ENCODE data around the gene USP49.

The USP49 gene

GRCh38 chr6:41939848-41940758 is 44.9 kb upstream of the USP49 start:
- no peak for DNase-seq (ENCODE audit: low read depth)
- TF ChIP-seq, protein P1, sequence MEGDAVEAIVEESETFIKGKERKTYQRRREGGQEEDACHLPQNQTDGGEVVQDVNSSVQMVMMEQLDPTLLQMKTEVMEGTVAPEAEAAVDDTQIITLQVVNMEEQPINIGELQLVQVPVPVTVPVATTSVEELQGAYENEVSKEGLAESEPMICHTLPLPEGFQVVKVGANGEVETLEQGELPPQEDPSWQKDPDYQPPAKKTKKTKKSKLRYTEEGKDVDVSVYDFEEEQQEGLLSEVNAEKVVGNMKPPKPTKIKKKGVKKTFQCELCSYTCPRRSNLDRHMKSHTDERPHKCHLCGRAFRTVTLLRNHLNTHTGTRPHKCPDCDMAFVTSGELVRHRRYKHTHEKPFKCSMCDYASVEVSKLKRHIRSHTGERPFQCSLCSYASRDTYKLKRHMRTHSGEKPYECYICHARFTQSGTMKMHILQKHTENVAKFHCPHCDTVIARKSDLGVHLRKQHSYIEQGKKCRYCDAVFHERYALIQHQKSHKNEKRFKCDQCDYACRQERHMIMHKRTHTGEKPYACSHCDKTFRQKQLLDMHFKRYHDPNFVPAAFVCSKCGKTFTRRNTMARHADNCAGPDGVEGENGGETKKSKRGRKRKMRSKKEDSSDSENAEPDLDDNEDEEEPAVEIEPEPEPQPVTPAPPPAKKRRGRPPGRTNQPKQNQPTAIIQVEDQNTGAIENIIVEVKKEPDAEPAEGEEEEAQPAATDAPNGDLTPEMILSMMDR (IDR thresholded peaks at IDR 0.05; ENCODE audit: low read depth, low read length, missing control alignments): no peak
- peak overlapping the region; percentile 92 for H3K4me3 ChIP-seq (ENCODE audit: low read depth, low read length)

DNA sequence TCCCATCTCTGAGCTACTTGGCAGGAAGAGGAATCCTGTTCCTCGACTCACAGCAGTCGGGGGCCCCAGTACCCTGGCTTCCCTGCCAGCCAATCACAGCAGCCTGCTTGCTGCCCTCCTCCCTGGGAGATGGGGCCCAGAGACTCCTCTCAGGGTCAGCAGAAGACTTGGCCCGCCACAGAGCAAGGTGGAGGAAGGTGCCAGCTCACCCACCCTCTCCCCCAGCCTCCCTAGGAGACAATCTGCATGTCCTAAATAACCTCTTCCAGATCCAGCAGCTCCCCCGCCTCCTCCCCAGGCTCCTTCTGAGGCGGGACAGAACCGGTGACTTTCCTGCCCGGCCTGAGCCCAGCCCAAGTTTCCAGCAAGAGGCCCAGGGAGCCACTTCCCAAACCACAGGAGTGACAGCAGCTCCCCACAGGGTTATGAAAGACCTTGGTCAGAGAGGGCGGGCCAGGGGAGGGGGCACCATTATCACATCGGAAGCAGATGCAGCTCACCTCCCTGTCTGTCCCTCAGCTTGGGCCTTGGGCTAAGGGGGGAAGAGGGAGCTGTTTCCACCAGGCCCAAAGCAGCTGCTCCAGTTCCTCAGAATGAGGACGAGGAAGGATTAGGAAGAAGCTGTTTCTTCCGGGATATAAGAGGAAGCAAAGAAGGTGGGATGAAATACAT is 44.1 kb upstream of the USP49 start:
- peak overlapping the region; percentile 92 for H3K4me3 ChIP-seq (ENCODE audit: low read depth, low read length)
- no peak for DNase-seq (ENCODE audit: low read depth)
- TF ChIP-seq, protein P1 (IDR thresholded peaks at IDR 0.05; ENCODE audit: low read depth, low read length, missing control alignments): no peak

DNA sequence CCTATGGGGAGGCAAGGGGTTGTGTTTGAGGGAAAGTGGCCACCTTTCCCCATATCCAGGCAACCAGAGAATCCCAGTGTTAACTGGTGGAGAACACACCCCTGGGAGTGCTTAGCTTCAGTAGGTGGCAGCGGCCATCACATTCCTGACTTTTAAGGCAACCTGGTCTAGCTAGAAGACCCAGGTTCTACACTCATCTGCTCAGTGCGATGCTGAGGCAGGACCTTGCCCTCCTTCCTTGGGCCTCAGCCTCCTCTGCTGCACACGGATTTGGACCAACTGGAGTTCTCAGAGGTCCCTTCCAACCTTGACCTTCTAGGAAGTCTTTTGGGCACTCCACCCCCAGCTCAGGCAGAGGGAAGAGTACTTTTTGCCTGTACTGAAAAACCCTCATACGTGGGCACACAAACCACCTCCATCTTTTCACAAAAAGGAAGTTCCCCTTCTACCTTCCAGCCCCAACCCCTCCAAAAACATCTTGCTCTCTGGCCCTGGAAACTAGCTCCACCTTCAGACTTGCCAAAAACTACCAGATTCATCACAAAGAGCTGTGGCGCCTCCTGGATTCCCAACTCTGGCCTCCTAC is 43.5 kb upstream of the USP49 start:
- TF ChIP-seq, protein P1 (IDR thresholded peaks at IDR 0.05; ENCODE audit: low read depth, low read length, missing control alignments): no peak
- no peak for DNase-seq (ENCODE audit: low read depth)
- H3K4me3 ChIP-seq (ENCODE audit: low read depth, low read length): no peak overlapping the region

- DNase-seq (ENCODE audit: low read depth): no peak
- TF ChIP-seq, protein P1 (IDR thresholded peaks at IDR 0.05; ENCODE audit: low read depth, low read length, missing control alignments): no peak
- H3K4me3 ChIP-seq (ENCODE audit: low read depth, low read length): no peak overlapping the region
These were observed 42.8 kb upstream of the USP49 start for GRCh38 chr6:41937861-41938574.

- H3K4me3 ChIP-seq (ENCODE audit: low read depth, low read length): no peak overlapping the region
These were observed 42.3 kb upstream of the USP49 start for GRCh38 chr6:41937472-41937860.

More at GRCh38 chr6:41937472-41937860, 42.3 kb upstream of the USP49 start:
- DNase-seq (ENCODE audit: low read depth): no peak
- TF ChIP-seq, protein P1 (IDR thresholded peaks at IDR 0.05; ENCODE audit: low read depth, low read length, missing control alignments): no peak
